ENCODE data around the gene HOXC9.

DNA sequence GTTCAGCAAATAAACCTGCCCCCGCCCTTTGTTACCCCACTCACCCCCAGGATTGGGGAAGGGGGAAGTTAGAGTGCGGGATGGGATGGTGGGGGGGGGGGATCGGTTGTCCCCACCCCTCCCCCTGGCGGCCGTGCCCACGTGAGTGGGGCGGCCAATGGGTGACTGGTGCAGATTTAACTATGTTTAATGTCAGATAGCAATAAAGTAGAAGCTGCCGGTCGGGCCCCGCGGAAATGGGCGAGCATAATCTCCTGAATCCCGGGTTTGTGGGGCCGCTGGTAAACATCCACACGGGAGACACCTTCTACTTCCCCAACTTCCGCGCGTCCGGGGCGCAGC lies 45.3 kb upstream of the HOXC9 start, which contains the start of gene HOXC12:
- TF ChIP-seq, protein P1, sequence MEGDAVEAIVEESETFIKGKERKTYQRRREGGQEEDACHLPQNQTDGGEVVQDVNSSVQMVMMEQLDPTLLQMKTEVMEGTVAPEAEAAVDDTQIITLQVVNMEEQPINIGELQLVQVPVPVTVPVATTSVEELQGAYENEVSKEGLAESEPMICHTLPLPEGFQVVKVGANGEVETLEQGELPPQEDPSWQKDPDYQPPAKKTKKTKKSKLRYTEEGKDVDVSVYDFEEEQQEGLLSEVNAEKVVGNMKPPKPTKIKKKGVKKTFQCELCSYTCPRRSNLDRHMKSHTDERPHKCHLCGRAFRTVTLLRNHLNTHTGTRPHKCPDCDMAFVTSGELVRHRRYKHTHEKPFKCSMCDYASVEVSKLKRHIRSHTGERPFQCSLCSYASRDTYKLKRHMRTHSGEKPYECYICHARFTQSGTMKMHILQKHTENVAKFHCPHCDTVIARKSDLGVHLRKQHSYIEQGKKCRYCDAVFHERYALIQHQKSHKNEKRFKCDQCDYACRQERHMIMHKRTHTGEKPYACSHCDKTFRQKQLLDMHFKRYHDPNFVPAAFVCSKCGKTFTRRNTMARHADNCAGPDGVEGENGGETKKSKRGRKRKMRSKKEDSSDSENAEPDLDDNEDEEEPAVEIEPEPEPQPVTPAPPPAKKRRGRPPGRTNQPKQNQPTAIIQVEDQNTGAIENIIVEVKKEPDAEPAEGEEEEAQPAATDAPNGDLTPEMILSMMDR (IDR thresholded peaks at IDR 0.05) = no peak
- no peak for TF ChIP-seq POLR2A (IDR thresholded peaks at IDR 0.05)

Measured in breast epithelium (tissue), 3 donors.